Heart left ventricle (tissue), 16 donors: ENCODE data around the gene IL12B. TPM values are rescaled to one million over a fixed set of nuclear protein-coding genes. Genes with fewer than 3 reads are reported as not detected.

Experiments used
- ATAC-seq, 4 donors: fragments of 200-7000 bp; cut with Tn5 transposase; one replicate each; pipeline ENCODE4 v1.9.1; 2020 to 2022; ENCODE audit warnings: moderate library complexity in 4 of 4, mild to moderate bottlenecking in 3 of 4, moderate number of reproducible peaks in 1 of 4
- DNase-seq, 5 donors: peaks; one replicate each; pipeline ENCODE4 v3.0.0-alpha.2; 2020
- H3K27ac ChIP-seq, 12 donors: fragments of 200-600 bp; sonication (generic) in 4 of 12; one replicate each; pipeline versions ENCODE4 v1.5.0 to v1.8.0; 2016 to 2022; ENCODE audit warnings: mild to moderate bottlenecking in 2 of 12
- H3K27me3 ChIP-seq, 9 donors: fragments of 200-600 bp; sonication (generic) in 2 of 9; one replicate each; pipeline versions ENCODE4 v1.5.1 to v1.8.0; 2016 to 2022; ENCODE audit warnings: mild to moderate bottlenecking in 3 of 9
- H3K36me3 ChIP-seq, 9 donors: fragments of 200-600 bp; sonication (generic) in 2 of 9; one replicate each; pipeline versions ENCODE4 v1.5.0 to v1.8.0; 2018 to 2022; ENCODE audit warnings: mild to moderate bottlenecking in 2 of 9
- H3K4me1 ChIP-seq, 12 donors: fragments of 200-600 bp; sonication (generic) in 4 of 12; one replicate each; pipeline versions ENCODE4 v1.5.0 to v1.8.0; 2016 to 2022; ENCODE audit warnings: mild to moderate bottlenecking in 3 of 12
- H3K4me3 ChIP-seq, 12 donors: fragments of 200-600 bp; sonication (generic) in 4 of 12; one replicate each; pipeline versions ENCODE4 v1.5.0 to v1.8.0; 2017 to 2022; ENCODE audit warnings: mild to moderate bottlenecking in 9 of 12, moderate library complexity in 4 of 12
- H3K9me3 ChIP-seq, 12 donors: fragments of 200-600 bp; sonication (generic) in 4 of 12; one replicate each; pipeline versions ENCODE4 v1.5.0 to v1.8.0; 2016 to 2022; ENCODE audit warnings: mild to moderate bottlenecking in 1 of 12
- CTCF ChIP-seq, 12 donors: fragments of 200-600 bp; sonication (generic) in 4 of 12; IDR thresholded peaks; one replicate each; pipeline versions ENCODE4 v1.5.0 to v1.8.0; 2018 to 2022; ENCODE audit warnings: antibody characterized with exemption in 12 of 12, mild to moderate bottlenecking in 5 of 12
- POLR2A ChIP-seq, 2 donors: fragments of 450-650 bp; IDR thresholded peaks; one replicate each; pipeline ENCODE4 v1.6.1; 2017; ENCODE audit warnings: antibody characterized with exemption in 2 of 2, mild to moderate bottlenecking in 2 of 2, moderate library complexity in 2 of 2
- WGBS, 4 donors: extraction: QIAGEN DNeasy Blood & Tissue Kit in 2 of 4; methylation state at CpG; one replicate each; pipeline versions ENCODE4 v1.1.5 to v1.1.7; 2013 to 2018; 5-methylcytosine and 5-hydroxymethylcytosine counted together
- intact Hi-C, 10 donors: fragments of 100-400 bp; cut with DNase I; formaldehyde crosslinking; loops; one replicate each; pipeline versions ENCODE4 v1.11.1 to v1.14.2; 2022
- polyA plus RNA-seq, 2 donors: library from polyadenylated mRNA; stranded (reverse); fragments of 200-250 nt; gene quantifications; one replicate each; pipeline ENCODE4 v1.2.3, GENCODE V29; 2013
- total RNA-seq, 9 donors: library from RNA; depleted of rRNA in 2 of 9; stranded (reverse); fragments of >200 nt in 2 of 9; fragmentation: NEBNext Ultra II Directional in 3 of 9; extraction: Animal tissue kit (Norgen Biotek cat#: 25700) in 3 of 9; gene quantifications; one replicate each; pipeline versions ENCODE4 v1.1.0 to v1.2.4, GENCODE V29; 2016 to 2023
- donor health status: ischemic (EF 13 %, LVEDD 7.1; RV severe dilation, severe dysfunction).
- donor health status: healthy with polysubstance abuse.
- donor health status: DM: no; HTN: yes; CAD: no.
- donor health status: DM: no; HTN: no; CAD: no.
- donor health status: ischemic (EF 25% LVEDD 6.9; RV normal size, moderate dysfunction).
- donor health status: ischemic (EF 25% LVEDD 5.7; RV mildly dilated, moderate dysfunction).
- donor health status: healthy.
- donor health status: DM: yes; HTN: yes; CAD: no.
- donor health status: ischemic (EF 35%, LVEDD 5.7; RV mildly dilated, moderate dysfunction).
- donor health status: nonischemic (EF 11% LVEDD 7.7; RV severe dilation, severe dysfunction).
- donor health status: DM: yes; HTN: yes; CAD: no.
- donor health status: PGD.
- donor health status: ischemic (EF 29% LVEDD 5.4; RV normal size, mild dysfunction).
- donor health status: nonischemic (EF 23%, LVEDD 6.1; RV moderate dilation, normal function).

The IL12B gene
- total and polyA plus RNA-seq, 11 donors = not detected

GRCh38 chr5:159332800-159333544 is 2.7 kb upstream of the IL12B start:
- Histone ChIP-seq H3K4me1 (peaks cover 0 to 27% (median 6%) of the 10 kb centered on the region in 12 donors), H3K4me3 (no peak overlapping the region), H3K9me3 (no peaks in the 10 kb centered on the region), H3K27ac (no peak overlapping the region), H3K27me3 (peaks cover 0 to 6% (median 0%) of the 10 kb centered on the region in 9 donors), H3K36me3 (no peaks in the 10 kb centered on the region)
- DNase-seq (no peak), ATAC-seq (no peak)
- intact Hi-C loops = loop anchor here in 6 of 10 donors (5.0 to 10.0 kb wide), 5 partner anchors 102 to 654 kb away; partner anchors contain the start of gene ADRA1B (in 1 of the 6)
- TF ChIP-seq POLR2A (IDR thresholded peaks at IDR 0.05) (no peak), CTCF (IDR thresholded peaks at IDR 0.05) (no peak)
- 73 to 79% (median 75%) methylated on average over 6 of the region's 6 CpGs for WGBS, 4 donors

GRCh38 chr5:159331093-159331973 is 1.0 kb upstream of the IL12B start:
- peak overlapping the region in 11 of 12 donors; percentile 32 to 60 (median 54) for H3K4me3 ChIP-seq
- DNase-seq = peak; percentile 64 to 85 (median 71)
- TF ChIP-seq POLR2A (IDR thresholded peaks at IDR 0.05) (no peak), CTCF (IDR thresholded peaks at IDR 0.05) (peak; percentile 58 to 80 (median 73))
- no peaks in the 10 kb centered on the region for H3K9me3 ChIP-seq
- peaks cover 0 to 15% (median 6%) of the 10 kb centered on the region in 12 donors for H3K4me1 ChIP-seq
- peak overlapping the region in 7 of 12 donors; percentile 14 to 57 (median 28) for H3K27ac ChIP-seq
- no peaks in the 10 kb centered on the region for H3K36me3 ChIP-seq
- peak; percentile 52 to 95 (median 89) for ATAC-seq
- 6 to 11% (median 7%) methylated on average over 28 to 50 of the region's 50 CpGs for WGBS, 4 donors
- intact Hi-C loops = loop anchor here in 6 of 10 donors (5.0 to 10.0 kb wide), 5 partner anchors 103 to 656 kb away; partner anchors contain the start of gene ADRA1B (in 1 of the 6)
- H3K27me3 ChIP-seq = peaks cover 0 to 12% (median 0%) of the 10 kb centered on the region in 9 donors

- Histone ChIP-seq H3K9me3 (no peaks in the 10 kb centered on the region), H3K4me3 (no peak overlapping the region), H3K27ac (no peak overlapping the region), H3K4me1 (no peaks in the 10 kb centered on the region), H3K27me3 (peaks cover 0 to 19% (median 0%) of the 10 kb centered on the region in 9 donors), H3K36me3 (no peaks in the 10 kb centered on the region)
- TF ChIP-seq CTCF (IDR thresholded peaks at IDR 0.05) (no peak), POLR2A (IDR thresholded peaks at IDR 0.05) (no peak)
- intact Hi-C loops = no loop called here
- WGBS, 4 donors = 66 to 85% (median 80%) methylated on average over 4 of the region's 4 CpGs
- DNase-seq (no peak), ATAC-seq (no peak)
These were observed 5.3 kb downstream of the IL12B start for GRCh38 chr5:159324986-159325385.
